MV-4-11 (cell line): ENCODE results near the gene TDRD9.

Experiments used
- DNase-seq: peaks from one replicate; lab custom pipeline; 2025; lab: John Stamatoyannopoulos, UW

Gene TDRD9

GRCh38 chr14:104092931-104093365, 164.7 kb downstream of the TDRD9 start:
- DNase-seq, result no peak

- no peak for DNase-seq
These were observed 165.3 kb downstream of the TDRD9 start for GRCh38 chr14:104093366-104094055.

GRCh38 chr14:104094056-104094708, 165.9 kb downstream of the TDRD9 start:
- DNase-seq, result no peak

DNA sequence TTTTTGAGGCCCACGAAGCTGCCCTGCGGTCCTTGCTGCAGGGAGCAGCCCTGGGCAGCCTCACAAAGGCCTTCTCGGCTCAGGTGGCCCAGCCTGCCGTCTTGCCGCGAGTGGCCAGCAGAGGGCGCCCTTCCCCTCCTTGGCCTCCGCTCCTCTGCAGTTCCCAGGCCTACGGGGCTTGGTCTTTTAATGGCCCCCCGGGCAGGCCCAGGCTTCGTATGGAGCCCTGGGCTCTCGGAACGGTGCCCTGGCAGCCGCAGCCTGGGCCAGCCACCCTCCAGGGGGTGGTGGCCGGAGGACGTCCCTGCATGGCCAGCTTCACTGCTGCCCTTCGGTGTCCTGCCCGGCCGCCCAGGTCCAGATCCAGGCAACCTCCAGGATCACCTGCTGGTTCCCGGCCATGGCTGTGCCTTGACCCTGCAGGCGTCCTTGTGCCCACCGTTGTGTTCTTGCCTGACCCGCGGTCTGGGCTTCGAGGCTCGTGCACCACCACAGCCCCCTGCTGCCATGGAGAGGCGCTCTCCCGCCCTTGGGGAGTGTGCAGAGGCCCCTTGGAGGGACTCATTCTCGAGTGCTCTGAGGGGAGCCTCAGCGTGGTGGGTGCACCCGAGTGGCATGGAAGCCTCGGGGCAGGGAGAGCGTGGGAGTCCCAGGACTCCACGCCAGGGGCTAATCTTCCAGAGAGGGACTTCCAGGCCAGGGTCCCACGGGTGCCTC, 166.6 kb downstream of the TDRD9 start:
- peak; percentile 21 for DNase-seq

GRCh38 chr14:104095426-104096310, 167.4 kb downstream of the TDRD9 start:
- no peak for DNase-seq

DNA sequence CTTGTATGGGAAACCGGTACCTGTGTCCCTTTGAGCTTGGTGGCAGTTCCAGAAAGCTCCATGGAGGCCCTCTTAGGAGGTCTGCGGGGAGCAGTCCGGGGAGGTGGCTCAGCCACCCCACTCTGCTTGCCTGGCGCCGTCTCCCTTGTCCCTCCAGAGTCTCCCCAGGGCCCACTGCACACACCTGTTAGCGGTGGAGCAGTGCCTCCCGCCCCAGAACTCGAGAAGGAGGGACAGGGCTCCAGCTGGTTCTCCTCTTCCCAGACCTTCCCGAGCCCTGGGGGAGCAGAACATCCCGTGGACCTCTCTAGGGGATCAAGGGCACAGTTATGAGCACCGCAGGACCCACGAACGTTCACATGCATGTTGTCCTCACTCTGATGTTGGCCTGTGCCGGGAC, 168.1 kb downstream of the TDRD9 start:
- DNase-seq, result no peak

- no peak for DNase-seq
These were observed 168.8 kb downstream of the TDRD9 start for GRCh38 chr14:104096751-104097700.

DNA sequence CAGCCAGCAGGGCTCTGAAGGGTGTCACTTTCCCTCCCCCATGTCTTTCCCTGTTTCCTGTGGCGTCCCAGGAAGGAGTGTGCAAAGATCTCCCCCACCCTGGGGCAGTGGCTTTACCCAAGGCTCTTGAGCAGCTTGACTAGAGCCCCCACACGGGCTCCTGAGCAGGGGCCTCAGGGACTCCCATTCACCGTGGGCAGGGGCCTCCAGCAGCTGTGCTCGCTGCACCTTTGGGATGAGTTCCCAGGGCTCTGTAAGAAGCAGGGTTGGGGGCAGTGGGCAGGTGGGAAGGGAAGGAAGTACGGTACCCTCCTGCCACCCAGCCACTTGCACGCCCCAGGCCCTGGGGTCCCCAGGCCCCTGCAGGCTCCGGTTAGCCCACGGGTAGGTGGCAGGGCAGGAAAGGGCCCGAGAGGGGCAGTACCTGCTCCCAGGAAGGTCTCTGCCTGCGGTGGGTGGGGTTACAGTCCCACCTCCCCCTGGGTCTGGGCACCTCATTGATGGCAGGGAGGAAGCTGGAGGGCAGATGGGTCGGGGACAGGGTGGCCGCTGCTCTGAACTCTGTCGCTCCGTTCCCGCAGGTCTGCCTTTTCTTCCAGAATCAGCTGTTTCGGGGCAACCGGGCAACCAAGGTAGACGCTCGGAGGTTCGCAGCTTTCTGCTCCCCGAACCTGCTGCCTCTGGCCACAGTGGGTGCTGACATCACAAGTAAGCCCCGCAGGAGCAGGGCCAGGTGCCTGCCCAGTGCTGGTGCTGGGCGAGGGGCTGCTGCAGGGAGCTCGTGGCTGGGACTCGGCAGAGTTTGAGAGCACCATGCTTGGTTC, 170.2 kb downstream of the TDRD9 start:
- no peak for DNase-seq

DNA sequence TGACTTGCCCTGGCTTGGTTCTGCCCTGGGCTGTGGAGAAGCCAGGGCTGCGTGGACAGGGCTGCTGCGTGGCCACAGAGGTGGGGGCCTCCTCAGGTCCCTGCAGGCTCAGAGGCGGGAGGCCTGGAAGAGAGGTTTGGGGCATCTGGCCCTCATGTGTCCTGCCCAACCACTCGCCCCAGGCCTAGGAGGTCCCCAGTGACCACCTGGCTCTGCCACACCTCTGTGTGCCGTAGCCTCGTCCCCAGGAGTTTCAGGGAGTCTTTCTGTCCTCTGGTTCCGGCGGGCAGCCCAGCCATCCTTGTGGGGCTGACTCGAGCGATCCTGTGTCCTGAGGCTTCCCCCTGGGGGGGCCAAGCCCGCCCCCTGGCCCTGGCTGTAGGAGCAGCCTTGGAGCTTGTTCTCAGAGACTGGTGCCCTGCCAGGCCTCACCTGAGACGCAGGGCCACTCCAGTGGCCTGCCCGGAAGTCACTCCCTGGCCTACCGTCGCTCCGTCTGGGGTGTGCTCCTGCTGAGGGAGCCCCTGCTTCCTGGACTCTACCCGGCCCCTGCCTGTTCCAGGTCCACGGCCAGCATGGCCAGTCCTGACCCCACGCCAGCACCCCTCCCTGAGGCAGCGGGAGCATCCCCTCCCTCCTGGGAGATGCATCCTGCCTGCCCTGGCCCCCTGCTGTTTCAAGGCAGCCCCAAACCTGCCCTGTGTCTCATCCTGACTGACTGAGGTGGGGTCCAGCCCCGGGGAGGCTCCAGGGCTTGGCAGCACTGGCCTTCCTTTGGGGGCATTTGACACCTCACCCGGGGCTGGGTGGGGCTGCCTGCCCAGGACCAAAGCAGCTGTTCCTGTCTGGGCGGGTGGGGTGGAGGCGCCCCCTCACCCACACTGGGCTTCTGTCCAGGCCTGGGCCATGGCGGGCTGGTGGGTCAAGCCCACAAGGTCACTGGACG, 171.1 kb downstream of the TDRD9 start:
- DNase-seq, result no peak

DNA sequence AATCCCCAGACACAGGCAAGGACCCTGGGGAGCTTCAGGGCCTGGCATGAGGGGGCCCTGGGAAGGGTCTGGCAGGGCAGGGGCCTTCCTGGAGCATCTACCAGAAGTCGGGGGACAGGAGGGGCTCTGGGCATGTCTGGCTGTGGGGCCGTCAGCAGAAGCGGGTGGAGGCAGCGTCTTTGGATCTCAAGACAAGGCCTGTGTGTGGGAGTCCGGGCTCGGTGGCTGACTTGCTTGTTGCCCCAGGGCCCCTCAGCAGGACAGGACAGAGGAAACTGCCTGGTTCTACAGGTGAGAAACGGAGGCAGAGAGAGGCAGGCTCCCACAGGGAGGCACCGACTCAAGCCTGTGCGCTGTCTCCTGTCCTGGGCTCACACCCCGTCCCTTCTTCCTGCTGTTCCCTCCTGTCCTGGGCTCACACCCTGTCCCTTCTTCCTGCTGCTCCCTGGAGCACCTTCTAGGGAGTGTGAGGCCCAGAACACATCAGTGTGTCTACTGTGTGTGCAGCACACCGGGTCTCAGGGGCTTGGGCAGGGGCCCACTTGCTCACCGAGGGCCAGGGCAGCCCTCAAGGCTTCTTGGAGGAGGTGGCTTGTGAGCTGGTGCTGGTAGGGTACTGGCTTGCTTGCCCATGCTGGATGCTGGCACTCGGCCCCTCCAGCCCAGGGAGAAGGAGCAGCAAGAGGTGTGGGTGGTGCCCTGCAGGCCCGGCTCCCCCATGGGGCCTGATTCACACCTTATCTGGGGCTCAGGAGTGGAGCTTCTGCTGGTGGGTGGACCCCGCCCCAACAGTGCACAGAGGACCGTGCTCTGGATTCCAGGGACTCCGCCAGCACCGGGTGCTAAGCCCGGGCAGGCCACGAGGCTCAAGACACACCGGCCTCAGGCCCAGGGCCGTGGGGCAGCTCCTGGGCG, 172.2 kb downstream of the TDRD9 start:
- DNase-seq, result no peak

GRCh38 chr14:104101086-104101621, 172.9 kb downstream of the TDRD9 start:
- DNase-seq, result no peak

DNA sequence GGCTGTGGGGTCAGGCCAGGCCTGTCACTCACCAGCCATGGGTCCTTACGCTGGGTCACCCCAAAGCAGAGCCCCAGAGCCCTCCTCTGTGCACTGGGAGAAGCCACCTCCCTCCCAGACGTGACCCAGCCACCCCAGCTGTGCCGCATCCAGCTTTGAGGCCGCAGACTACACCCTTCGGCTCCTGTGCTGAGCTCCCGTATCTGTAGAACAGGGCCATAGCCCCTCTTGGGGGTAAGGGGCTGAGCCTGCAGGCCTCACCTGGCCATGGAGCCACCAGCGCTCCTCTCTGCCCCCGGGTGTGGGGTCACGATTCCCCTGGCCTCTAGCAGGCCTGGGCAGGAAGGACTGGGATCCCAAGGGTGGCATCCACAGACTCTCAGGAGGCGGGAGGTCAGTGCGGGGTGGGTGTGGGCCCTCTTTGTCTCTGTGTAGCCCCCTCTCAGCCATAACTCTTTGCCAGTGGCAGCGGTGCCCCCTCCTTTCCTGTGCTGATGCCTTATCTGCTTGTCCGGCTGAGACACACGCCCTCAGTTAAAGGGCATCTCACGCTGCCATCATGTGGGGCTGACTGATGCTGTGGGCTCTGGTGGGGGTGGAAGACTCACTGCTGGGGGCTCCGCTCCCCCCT, 173.5 kb downstream of the TDRD9 start:
- DNase-seq, result no peak
